ENCODE measurements around the gene TRIM32.

GRCh38 chr9:116673375-116673774, 13.7 kb upstream of the TRIM32 start:
- TF ChIP-seq, protein P1, sequence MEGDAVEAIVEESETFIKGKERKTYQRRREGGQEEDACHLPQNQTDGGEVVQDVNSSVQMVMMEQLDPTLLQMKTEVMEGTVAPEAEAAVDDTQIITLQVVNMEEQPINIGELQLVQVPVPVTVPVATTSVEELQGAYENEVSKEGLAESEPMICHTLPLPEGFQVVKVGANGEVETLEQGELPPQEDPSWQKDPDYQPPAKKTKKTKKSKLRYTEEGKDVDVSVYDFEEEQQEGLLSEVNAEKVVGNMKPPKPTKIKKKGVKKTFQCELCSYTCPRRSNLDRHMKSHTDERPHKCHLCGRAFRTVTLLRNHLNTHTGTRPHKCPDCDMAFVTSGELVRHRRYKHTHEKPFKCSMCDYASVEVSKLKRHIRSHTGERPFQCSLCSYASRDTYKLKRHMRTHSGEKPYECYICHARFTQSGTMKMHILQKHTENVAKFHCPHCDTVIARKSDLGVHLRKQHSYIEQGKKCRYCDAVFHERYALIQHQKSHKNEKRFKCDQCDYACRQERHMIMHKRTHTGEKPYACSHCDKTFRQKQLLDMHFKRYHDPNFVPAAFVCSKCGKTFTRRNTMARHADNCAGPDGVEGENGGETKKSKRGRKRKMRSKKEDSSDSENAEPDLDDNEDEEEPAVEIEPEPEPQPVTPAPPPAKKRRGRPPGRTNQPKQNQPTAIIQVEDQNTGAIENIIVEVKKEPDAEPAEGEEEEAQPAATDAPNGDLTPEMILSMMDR (IDR thresholded peaks at IDR 0.05 in 4 of 5, conservative IDR thresholded peaks at IDR 0.05 in 1 of 5), result no peak
- no peak for TF ChIP-seq POLR2A (IDR thresholded peaks at IDR 0.05)
